ENCODE measurements around the gene SBF2.

Gene SBF2

GRCh38 chr11:9914064-9914463 is 380.0 kb downstream of the SBF2 start:
- Histone ChIP-seq H2AFZ (ENCODE audit: low read depth, low read length) (no peak overlapping the region), H3K4me1 (ENCODE audit: low read length) (no peaks in the 10 kb centered on the region), H4K20me1 (ENCODE audit: insufficient read depth, low read length) (no peaks in the 10 kb centered on the region), H3K79me2 (ENCODE audit: low read length) (no peaks in the 10 kb centered on the region), H3K9me3 (ENCODE audit: insufficient read depth, low read length) (no peaks in the 10 kb centered on the region), H3K27me3 (ENCODE audit: low read depth, low read length) (no peaks in the 10 kb centered on the region), H3K4me2 (ENCODE audit: low read length) (no peak overlapping the region), H3K36me3 (replicated peaks; ENCODE audit: low read depth, low read length) (no peaks in the 10 kb centered on the region), H3K4me3 (ENCODE audit: low read length) (no peak overlapping the region), H3K9ac (ENCODE audit: low read length) (no peak overlapping the region), H3K27ac (ENCODE audit: low read length) (no peak overlapping the region)
- TF ChIP-seq CTCF (IDR thresholded peaks at IDR 0.05; ENCODE audit: low read depth, low read length): no peak
- no peak for TF ChIP-seq EZH2phosphoT487 (IDR thresholded peaks at IDR 0.05; ENCODE audit: low read depth)

DNA sequence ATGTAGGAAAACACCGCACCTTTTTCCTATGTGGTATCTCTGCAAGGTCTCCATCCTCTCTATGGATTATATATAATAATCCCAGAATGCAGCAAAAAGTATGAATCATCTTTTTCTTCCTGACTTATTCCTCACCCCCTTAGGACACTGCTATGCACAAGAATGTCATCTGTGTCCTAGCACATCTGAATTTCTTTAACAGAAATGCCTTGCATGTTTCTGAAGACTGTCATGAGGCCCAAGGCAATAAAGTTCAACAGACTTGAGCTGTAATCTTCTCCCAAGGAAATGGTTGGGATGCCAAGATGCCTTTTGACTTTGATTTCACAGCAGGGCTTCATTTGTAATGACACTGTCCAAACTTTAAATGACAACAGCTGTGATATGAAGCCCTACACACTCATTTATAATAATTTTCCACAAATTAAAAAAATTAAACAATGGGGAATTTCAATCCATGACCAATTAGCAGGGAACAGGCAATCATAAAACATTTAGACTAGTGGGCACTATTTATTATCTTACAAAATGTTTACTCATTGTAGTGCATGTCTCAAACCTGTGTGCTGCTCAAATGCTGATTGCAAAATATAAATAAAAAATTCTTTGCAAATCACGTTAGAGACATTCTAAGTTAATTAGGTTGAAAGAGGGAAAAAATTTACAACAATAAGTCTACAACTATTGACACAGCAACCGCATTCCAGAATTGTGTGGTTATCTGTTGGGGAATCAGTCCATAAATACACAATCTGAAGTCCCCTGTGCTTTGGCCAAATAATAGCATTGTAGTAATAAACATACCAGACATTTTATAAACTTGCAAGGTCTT is 387.8 kb downstream of the SBF2 start:
- no peak overlapping the region for H3K9ac ChIP-seq (ENCODE audit: low read length)

GRCh38 chr11:9905501-9905951 is 388.5 kb downstream of the SBF2 start:
- H3K27ac ChIP-seq (ENCODE audit: low read length): no peak overlapping the region
- no peak overlapping the region for H3K4me2 ChIP-seq (ENCODE audit: low read length)
- no peaks in the 10 kb centered on the region for H3K4me1 ChIP-seq (ENCODE audit: low read length)
- no peaks in the 10 kb centered on the region for H3K36me3 ChIP-seq (replicated peaks; ENCODE audit: low read depth, low read length)
- TF ChIP-seq EZH2phosphoT487 (IDR thresholded peaks at IDR 0.05; ENCODE audit: low read depth) (no peak), CTCF (IDR thresholded peaks at IDR 0.05; ENCODE audit: low read depth, low read length) (no peak)
- H3K9ac ChIP-seq (ENCODE audit: low read length): no peak overlapping the region
- H3K27me3 ChIP-seq (ENCODE audit: low read depth, low read length): no peaks in the 10 kb centered on the region
- no peaks in the 10 kb centered on the region for H4K20me1 ChIP-seq (ENCODE audit: insufficient read depth, low read length)
- H2AFZ ChIP-seq (ENCODE audit: low read depth, low read length): no peak overlapping the region
- no peaks in the 10 kb centered on the region for H3K79me2 ChIP-seq (ENCODE audit: low read length)
- H3K4me3 ChIP-seq (ENCODE audit: low read length): no peak overlapping the region
- no peaks in the 10 kb centered on the region for H3K9me3 ChIP-seq (ENCODE audit: insufficient read depth, low read length)

More for the DNA sequence above, 387.8 kb downstream of the SBF2 start:
- H3K36me3 ChIP-seq (replicated peaks; ENCODE audit: low read depth, low read length): no peaks in the 10 kb centered on the region
- no peak overlapping the region for H2AFZ ChIP-seq (ENCODE audit: low read depth, low read length)
- no peak overlapping the region for H3K27ac ChIP-seq (ENCODE audit: low read length)
- TF ChIP-seq EZH2phosphoT487 (IDR thresholded peaks at IDR 0.05; ENCODE audit: low read depth) (no peak), CTCF (IDR thresholded peaks at IDR 0.05; ENCODE audit: low read depth, low read length) (no peak)
- no peaks in the 10 kb centered on the region for H4K20me1 ChIP-seq (ENCODE audit: insufficient read depth, low read length)
- H3K9me3 ChIP-seq (ENCODE audit: insufficient read depth, low read length): no peaks in the 10 kb centered on the region
- H3K4me2 ChIP-seq (ENCODE audit: low read length): no peak overlapping the region
- no peaks in the 10 kb centered on the region for H3K79me2 ChIP-seq (ENCODE audit: low read length)
- no peaks in the 10 kb centered on the region for H3K4me1 ChIP-seq (ENCODE audit: low read length)
- no peak overlapping the region for H3K4me3 ChIP-seq (ENCODE audit: low read length)
- no peaks in the 10 kb centered on the region for H3K27me3 ChIP-seq (ENCODE audit: low read depth, low read length)

DNA sequence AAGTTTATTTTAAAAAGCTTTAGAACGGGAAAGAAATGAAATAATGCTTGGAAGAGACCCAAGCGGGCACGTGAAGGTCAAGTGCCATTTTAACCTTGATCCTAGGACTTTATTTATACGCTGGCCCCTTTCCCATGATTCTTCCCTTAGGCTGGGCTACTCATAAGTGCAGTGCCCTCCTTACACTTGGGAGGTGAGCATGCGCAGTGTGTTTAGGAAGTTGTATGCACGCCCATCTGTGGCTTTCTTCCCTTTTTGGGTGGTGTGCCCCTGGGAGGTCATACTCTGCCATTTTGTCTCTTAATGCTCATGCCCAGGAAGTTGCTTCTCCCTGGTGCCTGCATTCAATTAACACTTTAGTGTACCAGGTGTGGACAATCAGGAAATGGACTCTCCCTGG is 390.4 kb downstream of the SBF2 start:
- Histone ChIP-seq H3K4me1 (ENCODE audit: low read length) (no peaks in the 10 kb centered on the region), H3K27ac (ENCODE audit: low read length) (no peak overlapping the region), H3K79me2 (ENCODE audit: low read length) (no peaks in the 10 kb centered on the region), H2AFZ (ENCODE audit: low read depth, low read length) (no peak overlapping the region), H3K9me3 (ENCODE audit: insufficient read depth, low read length) (no peaks in the 10 kb centered on the region), H3K9ac (ENCODE audit: low read length) (no peak overlapping the region), H3K4me3 (ENCODE audit: low read length) (no peak overlapping the region), H4K20me1 (ENCODE audit: insufficient read depth, low read length) (no peaks in the 10 kb centered on the region), H3K36me3 (replicated peaks; ENCODE audit: low read depth, low read length) (no peaks in the 10 kb centered on the region), H3K27me3 (ENCODE audit: low read depth, low read length) (no peaks in the 10 kb centered on the region), H3K4me2 (ENCODE audit: low read length) (no peak overlapping the region)
- no peak for TF ChIP-seq CTCF (IDR thresholded peaks at IDR 0.05; ENCODE audit: low read depth, low read length)
- no peak for TF ChIP-seq EZH2phosphoT487 (IDR thresholded peaks at IDR 0.05; ENCODE audit: low read depth)
